ENCODE results near the gene GUCY2C.

The GUCY2C gene

DNA sequence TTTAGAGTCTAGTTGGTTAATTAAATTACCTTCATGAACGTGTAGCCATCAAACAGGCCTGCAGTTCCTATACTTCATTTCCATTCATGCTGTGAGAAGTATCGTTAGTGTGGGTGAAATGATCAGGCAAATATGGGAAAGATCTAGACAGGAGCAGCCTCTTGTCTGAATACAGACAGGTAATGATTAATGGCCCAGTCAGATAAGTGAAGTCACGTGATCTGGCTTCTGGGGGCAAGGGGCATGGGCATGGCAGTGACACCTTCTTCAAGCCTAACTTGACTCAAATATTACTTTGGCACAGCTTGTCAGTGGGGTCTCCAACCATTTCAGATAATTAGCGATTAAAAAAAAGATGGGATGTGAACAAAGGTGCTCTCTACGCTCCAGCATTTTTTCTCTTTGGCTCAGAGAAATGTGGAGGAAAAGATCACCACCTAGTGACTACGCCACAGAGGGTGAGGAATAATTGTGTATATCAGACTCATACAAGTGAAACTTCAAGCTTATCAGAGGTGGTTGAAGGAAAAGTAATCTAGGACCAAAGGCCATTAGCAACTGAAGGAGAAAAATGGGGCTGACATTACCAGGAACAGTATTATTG lies 17.8 kb downstream of the GUCY2C start:
- Histone ChIP-seq H3K4me3 (ENCODE audit: low read depth, low read length) (no peak overlapping the region), H3K27me3 (peaks cover 13% of the 10 kb centered on the region), H3K36me3 (no peaks in the 10 kb centered on the region), H3K9me3 (no peaks in the 10 kb centered on the region), H3K4me1 (no peaks in the 10 kb centered on the region)
- DNase-seq, result no peak
- TF ChIP-seq CTCF (IDR thresholded peaks at IDR 0.05; ENCODE audit: low read depth, low read length), result no peak

- no peak for TF ChIP-seq CTCF (IDR thresholded peaks at IDR 0.05; ENCODE audit: low read depth, low read length)
- Histone ChIP-seq H3K4me3 (ENCODE audit: low read depth, low read length) (no peak overlapping the region), H3K4me1 (no peaks in the 10 kb centered on the region)
These were observed 27.8 kb downstream of the GUCY2C start for GRCh38 chr12:14668591-14668990.

GRCh38 chr12:14665354-14666348 lies 30.7 kb downstream of the GUCY2C start:
- H3K4me3 ChIP-seq (ENCODE audit: low read depth, low read length), result no peak overlapping the region
- H3K4me1 ChIP-seq, result no peaks in the 10 kb centered on the region
- no peaks in the 10 kb centered on the region for H3K36me3 ChIP-seq
- no peaks in the 10 kb centered on the region for H3K9me3 ChIP-seq
- no peak for TF ChIP-seq CTCF (IDR thresholded peaks at IDR 0.05; ENCODE audit: low read depth, low read length)
- H3K27me3 ChIP-seq, result no peaks in the 10 kb centered on the region
- DNase-seq, result no peak

More at GRCh38 chr12:14668591-14668990, 27.8 kb downstream of the GUCY2C start:
- Histone ChIP-seq H3K9me3 (no peaks in the 10 kb centered on the region), H3K36me3 (no peaks in the 10 kb centered on the region), H3K27me3 (no peaks in the 10 kb centered on the region)
- no peak for DNase-seq

GRCh38 chr12:14664434-14665023 lies 31.9 kb downstream of the GUCY2C start:
- Histone ChIP-seq H3K36me3 (no peaks in the 10 kb centered on the region), H3K4me1 (no peaks in the 10 kb centered on the region), H3K27me3 (no peaks in the 10 kb centered on the region), H3K4me3 (ENCODE audit: low read depth, low read length) (no peak overlapping the region), H3K9me3 (no peaks in the 10 kb centered on the region)
- TF ChIP-seq CTCF (IDR thresholded peaks at IDR 0.05; ENCODE audit: low read depth, low read length), result peak; percentile 68
- peak; percentile 25 for DNase-seq

- no peaks in the 10 kb centered on the region for H3K9me3 ChIP-seq
- DNase-seq, result no peak
- no peaks in the 10 kb centered on the region for H3K4me1 ChIP-seq
- H3K27me3 ChIP-seq, result no peaks in the 10 kb centered on the region
- H3K4me3 ChIP-seq (ENCODE audit: low read depth, low read length), result no peak overlapping the region
- no peak for TF ChIP-seq CTCF (IDR thresholded peaks at IDR 0.05; ENCODE audit: low read depth, low read length)
- H3K36me3 ChIP-seq, result no peaks in the 10 kb centered on the region
These were observed 33.4 kb downstream of the GUCY2C start for GRCh38 chr12:14663002-14663401.

All from BE2C (cell line).